ENCODE results near the gene MPHOSPH6.
"Not testable (repeated sequence)": the region's sequence is repeated elsewhere in the genome, so short reads cannot be mapped to it uniquely, and the experiment has no call there.

Gene MPHOSPH6

GRCh38 chr16:82113741-82114140, 56.3 kb downstream of the MPHOSPH6 start:
- no peak for DNase-seq

DNA sequence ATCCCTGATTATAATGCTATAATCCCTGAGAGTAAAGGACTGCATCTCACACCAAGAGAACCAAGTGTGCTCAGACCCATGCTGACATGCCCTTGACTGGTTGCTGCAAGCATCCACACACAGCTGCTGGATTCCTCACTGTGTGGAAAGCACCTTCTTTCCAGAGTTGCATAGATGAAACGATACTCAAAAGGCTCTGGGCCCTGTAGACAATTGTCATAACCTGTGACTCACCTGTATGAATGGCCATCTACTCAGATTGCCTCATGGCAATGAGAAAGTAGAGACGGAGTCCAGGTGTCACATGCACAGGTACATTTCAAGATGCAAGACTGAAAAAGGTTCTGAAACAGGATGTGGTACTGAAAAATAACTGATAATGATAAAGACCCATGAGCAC, 58.1 kb downstream of the MPHOSPH6 start:
- DNase-seq = no peak

GRCh38 chr16:82109266-82109665, 60.8 kb downstream of the MPHOSPH6 start:
- not testable (repeated sequence) for DNase-seq

- no peak for DNase-seq
Measured at GRCh38 chr16:82108774-82109173, 61.2 kb downstream of the MPHOSPH6 start.

DNA sequence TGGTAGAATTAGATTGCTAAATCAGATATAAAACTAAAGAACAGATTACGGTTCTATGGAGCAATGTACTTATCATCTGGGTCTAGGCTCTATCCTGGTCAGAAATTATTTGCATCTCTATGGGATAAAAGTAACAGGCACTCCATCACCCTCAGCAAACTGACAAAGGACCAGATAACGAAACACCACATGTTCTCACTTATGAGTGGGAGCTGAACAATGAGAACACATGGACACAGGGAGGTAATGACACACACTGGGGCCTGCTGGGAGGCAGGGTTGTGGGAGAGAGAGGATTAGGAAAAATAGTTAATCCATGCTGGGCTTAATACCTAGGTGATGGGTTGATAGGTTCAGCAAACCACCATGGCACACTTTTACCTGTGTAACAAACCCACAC, 61.9 kb downstream of the MPHOSPH6 start:
- DNase-seq = no peak

DNA sequence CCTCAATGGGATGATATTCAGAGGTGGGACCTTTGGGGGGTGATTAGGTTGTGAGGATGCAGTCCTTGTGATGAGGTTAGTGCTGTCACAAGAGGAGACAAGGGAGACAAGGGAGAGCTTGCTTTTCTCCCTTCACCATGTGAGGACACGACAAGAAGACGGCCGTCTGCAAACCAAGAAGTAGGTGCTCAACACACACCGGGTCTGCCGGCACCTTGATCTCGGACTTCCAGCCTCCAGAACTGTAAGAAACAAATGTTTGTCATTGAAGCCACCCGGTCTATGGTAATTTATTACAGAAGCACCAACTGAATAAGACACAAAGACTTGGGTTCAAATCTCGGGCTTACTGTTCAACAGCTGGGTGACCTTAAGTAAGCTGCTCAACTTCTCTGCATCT, 64.9 kb downstream of the MPHOSPH6 start:
- DNase-seq = no peak

Data from NCI-H69 (cell line).